GM12801 (cell line): ENCODE results near the gene DYNC1I1.

ENCODE experiments used
- CTCF ChIP-seq: IDR thresholded peaks from one replicate; pipeline ENCODE4 v1.5.1; 2011; ENCODE audit warnings: control low read depth; ENCODE audit not compliant: insufficient read length; ENCODE audit errors: extremely low read depth

The DYNC1I1 gene

GRCh38 chr7:95776561-95777185 lies 4.3 kb downstream of the DYNC1I1 start:
- no peak for TF ChIP-seq CTCF

- no peak for TF ChIP-seq CTCF
Observed at GRCh38 chr7:95777269-95777668, 4.9 kb downstream of the DYNC1I1 start.

GRCh38 chr7:95780665-95781064 lies 8.3 kb downstream of the DYNC1I1 start:
- TF ChIP-seq CTCF: no peak

GRCh38 chr7:95781961-95782586 lies 9.7 kb downstream of the DYNC1I1 start:
- no peak for TF ChIP-seq CTCF

- no peak for TF ChIP-seq CTCF
Observed at GRCh38 chr7:95784796-95785195, 12.4 kb downstream of the DYNC1I1 start.

GRCh38 chr7:95788258-95788657 lies 15.9 kb downstream of the DYNC1I1 start:
- no peak for TF ChIP-seq CTCF

GRCh38 chr7:95788884-95789283 lies 16.5 kb downstream of the DYNC1I1 start:
- no peak for TF ChIP-seq CTCF
